ENCODE measurements around the gene RALB.

- no peak for TF ChIP-seq CTCF (IDR thresholded peaks at IDR 0.05)
- TF ChIP-seq POLR2A (IDR thresholded peaks at IDR 0.05) = no peak
These were observed 17.0 kb upstream of the RALB start for GRCh38 chr2:120235681-120236080.

Data from lower leg skin (tissue), 3 donors.